ENCODE results near the gene FAM13A.

FAM13A gene

DNA sequence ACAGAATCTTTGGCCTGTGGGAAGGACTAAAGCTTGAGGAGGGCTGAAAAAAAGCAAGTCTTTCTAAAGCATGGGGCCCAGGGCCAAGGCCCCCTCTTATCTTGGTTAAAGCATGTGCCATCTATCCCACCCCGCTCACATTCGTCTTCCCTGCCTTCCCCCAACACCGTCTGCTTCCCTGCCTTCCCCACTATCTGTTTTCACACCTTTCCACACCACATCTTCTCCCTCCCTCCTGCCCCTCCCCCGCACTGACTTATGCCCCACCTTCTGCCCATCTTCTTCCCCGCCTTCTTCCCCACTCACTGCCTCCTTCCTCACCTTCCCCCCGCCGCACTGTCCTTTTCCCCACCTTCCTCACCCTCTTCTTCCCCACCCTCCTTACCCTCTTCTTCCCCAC, 358.5 kb downstream of the FAM13A start:
- Histone ChIP-seq H3K36me3 (ENCODE audit: low read length) (no peaks in the 10 kb centered on the region), H3K9me2 (replicated peaks; ENCODE audit: insufficient read depth, low read length) (no peaks in the 10 kb centered on the region), H2AFZ (ENCODE audit: low read depth, low read length, severe bottlenecking) (no peak overlapping the region), H3K9me3 (ENCODE audit: insufficient read depth, low read length) (no peaks in the 10 kb centered on the region), H3K4me2 (ENCODE audit: low read depth, low read length, poor library complexity, severe bottlenecking) (no peak overlapping the region), H3K79me2 (ENCODE audit: insufficient read depth, low read length) (no peaks in the 10 kb centered on the region), H3F3A (ENCODE audit: insufficient read depth) (no peaks in the 10 kb centered on the region), H3K27me3 (ENCODE audit: low read length) (no peaks in the 10 kb centered on the region), H4K20me1 (ENCODE audit: low read depth, low read length) (no peaks in the 10 kb centered on the region), H3K9ac (ENCODE audit: low read length) (no peak overlapping the region), H3K27ac (ENCODE audit: low read depth, low read length) (no peak overlapping the region), H3K4me3 (ENCODE audit: insufficient read depth, low read length, poor library complexity, severe bottlenecking) (no peak overlapping the region)
- TF ChIP-seq, protein P1, sequence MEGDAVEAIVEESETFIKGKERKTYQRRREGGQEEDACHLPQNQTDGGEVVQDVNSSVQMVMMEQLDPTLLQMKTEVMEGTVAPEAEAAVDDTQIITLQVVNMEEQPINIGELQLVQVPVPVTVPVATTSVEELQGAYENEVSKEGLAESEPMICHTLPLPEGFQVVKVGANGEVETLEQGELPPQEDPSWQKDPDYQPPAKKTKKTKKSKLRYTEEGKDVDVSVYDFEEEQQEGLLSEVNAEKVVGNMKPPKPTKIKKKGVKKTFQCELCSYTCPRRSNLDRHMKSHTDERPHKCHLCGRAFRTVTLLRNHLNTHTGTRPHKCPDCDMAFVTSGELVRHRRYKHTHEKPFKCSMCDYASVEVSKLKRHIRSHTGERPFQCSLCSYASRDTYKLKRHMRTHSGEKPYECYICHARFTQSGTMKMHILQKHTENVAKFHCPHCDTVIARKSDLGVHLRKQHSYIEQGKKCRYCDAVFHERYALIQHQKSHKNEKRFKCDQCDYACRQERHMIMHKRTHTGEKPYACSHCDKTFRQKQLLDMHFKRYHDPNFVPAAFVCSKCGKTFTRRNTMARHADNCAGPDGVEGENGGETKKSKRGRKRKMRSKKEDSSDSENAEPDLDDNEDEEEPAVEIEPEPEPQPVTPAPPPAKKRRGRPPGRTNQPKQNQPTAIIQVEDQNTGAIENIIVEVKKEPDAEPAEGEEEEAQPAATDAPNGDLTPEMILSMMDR (IDR thresholded peaks at IDR 0.05; ENCODE audit: insufficient read depth, low read length, poor library complexity, severe bottlenecking) = no peak
- TF ChIP-seq EZH2phosphoT487 (conservative IDR thresholded peaks at IDR 0.05; ENCODE audit: low read length) = no peak

DNA sequence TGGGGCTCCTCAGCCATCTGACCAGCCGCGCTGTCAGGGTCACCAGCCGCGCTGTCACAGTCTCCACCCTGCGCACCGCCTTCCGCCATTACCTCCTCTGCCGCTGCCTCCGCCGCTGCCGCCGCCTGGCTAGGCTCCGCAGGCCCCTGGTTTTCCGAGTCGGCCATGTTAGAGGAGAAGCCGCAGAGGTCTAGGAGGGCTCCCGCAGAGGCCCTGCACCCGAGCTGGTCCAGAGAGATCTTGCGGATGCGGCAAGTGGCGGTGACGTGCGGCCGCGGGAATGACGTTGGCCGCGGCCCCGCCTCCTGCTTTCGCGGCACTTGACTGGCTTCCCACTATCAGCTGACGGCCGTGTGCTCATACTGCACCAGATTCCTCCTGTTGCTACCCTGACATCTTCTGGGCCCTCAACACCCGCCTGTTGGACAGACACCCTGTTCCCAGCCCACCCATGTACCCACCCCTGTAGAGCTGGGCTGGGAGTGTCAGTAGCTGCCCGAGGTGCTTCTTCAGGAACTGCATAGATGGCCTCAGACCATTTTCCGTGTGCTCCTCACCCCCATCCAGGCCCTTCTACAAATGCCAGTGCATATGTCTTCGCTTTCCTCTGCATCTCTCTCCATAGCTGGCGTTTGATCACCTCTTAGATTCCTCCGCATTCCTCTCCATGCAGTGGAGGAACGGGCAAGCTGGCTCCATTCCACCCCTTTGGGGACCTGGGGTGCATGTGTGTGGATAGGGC, 359.2 kb downstream of the FAM13A start, which contains the start of gene NAP1L5:
Gene NAP1L5 (minus strand): TSS at position 242 of the 742 bp plus-strand sequence. CDS start 75 bp downstream, at position 167.
- no peak within 1 kb of the TSS for H3K9ac ChIP-seq (ENCODE audit: low read length)
- no peak within 1 kb of the TSS for H3K27ac ChIP-seq (ENCODE audit: low read depth, low read length)
- no peaks in the 10 kb centered on the region for H3K79me2 ChIP-seq (ENCODE audit: insufficient read depth, low read length)
- H3K4me3 ChIP-seq (ENCODE audit: insufficient read depth, low read length, poor library complexity, severe bottlenecking) = no peak within 1 kb of the TSS
- no peaks in the 10 kb centered on the region for H3K9me2 ChIP-seq (replicated peaks; ENCODE audit: insufficient read depth, low read length)
- no peak within 1 kb of the TSS for H2AFZ ChIP-seq (ENCODE audit: low read depth, low read length, severe bottlenecking)
- no peaks in the 10 kb centered on the region for H4K20me1 ChIP-seq (ENCODE audit: low read depth, low read length)
- no peaks in the 10 kb centered on the region for H3F3A ChIP-seq (ENCODE audit: insufficient read depth)
- TF ChIP-seq, protein P1 (IDR thresholded peaks at IDR 0.05; ENCODE audit: insufficient read depth, low read length, poor library complexity, severe bottlenecking) = no peak
- TF ChIP-seq EZH2phosphoT487 (conservative IDR thresholded peaks at IDR 0.05; ENCODE audit: low read length) = no peak
- H3K9me3 ChIP-seq (ENCODE audit: insufficient read depth, low read length) = no peaks in the 10 kb centered on the region
- no peak within 1 kb of the TSS for H3K4me2 ChIP-seq (ENCODE audit: low read depth, low read length, poor library complexity, severe bottlenecking)
- no peaks in the 10 kb centered on the region for H3K36me3 ChIP-seq (ENCODE audit: low read length)
- H3K27me3 ChIP-seq (ENCODE audit: low read length) = no peaks in the 10 kb centered on the region

DNA sequence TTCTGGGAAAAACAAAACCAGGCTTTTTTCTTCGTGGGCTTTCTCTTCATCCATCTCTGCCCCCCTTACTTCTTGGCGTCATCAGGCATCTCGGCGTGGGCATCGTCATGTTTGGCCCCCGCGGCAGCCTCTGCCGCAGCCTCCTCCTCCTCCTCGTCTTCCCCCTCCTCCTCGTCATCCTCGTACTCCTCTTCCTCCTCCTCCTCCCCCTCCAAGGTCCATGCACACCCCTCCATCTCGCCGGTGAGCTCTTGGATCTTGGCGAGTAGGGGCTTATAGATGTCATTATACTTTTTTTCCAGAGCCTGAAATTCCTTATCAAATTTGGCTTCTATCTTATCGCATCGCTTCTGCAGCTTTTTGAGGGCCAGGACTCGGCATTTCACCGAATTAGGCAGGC, 359.8 kb downstream of the FAM13A start:
- no peaks in the 10 kb centered on the region for H3K9me3 ChIP-seq (ENCODE audit: insufficient read depth, low read length)
- TF ChIP-seq, protein P1 (IDR thresholded peaks at IDR 0.05; ENCODE audit: insufficient read depth, low read length, poor library complexity, severe bottlenecking) = no peak
- TF ChIP-seq EZH2phosphoT487 (conservative IDR thresholded peaks at IDR 0.05; ENCODE audit: low read length) = no peak
- no peak overlapping the region for H3K27ac ChIP-seq (ENCODE audit: low read depth, low read length)
- no peak overlapping the region for H3K4me3 ChIP-seq (ENCODE audit: insufficient read depth, low read length, poor library complexity, severe bottlenecking)
- no peaks in the 10 kb centered on the region for H3F3A ChIP-seq (ENCODE audit: insufficient read depth)
- H3K79me2 ChIP-seq (ENCODE audit: insufficient read depth, low read length) = no peaks in the 10 kb centered on the region
- no peaks in the 10 kb centered on the region for H3K9me2 ChIP-seq (replicated peaks; ENCODE audit: insufficient read depth, low read length)
- no peak overlapping the region for H2AFZ ChIP-seq (ENCODE audit: low read depth, low read length, severe bottlenecking)
- H3K27me3 ChIP-seq (ENCODE audit: low read length) = no peaks in the 10 kb centered on the region
- no peak overlapping the region for H3K9ac ChIP-seq (ENCODE audit: low read length)
- H4K20me1 ChIP-seq (ENCODE audit: low read depth, low read length) = no peaks in the 10 kb centered on the region
- H3K4me2 ChIP-seq (ENCODE audit: low read depth, low read length, poor library complexity, severe bottlenecking) = no peak overlapping the region
- no peaks in the 10 kb centered on the region for H3K36me3 ChIP-seq (ENCODE audit: low read length)
